ENCODE measurements around the gene ICAM5.

ICAM5 gene

DNA sequence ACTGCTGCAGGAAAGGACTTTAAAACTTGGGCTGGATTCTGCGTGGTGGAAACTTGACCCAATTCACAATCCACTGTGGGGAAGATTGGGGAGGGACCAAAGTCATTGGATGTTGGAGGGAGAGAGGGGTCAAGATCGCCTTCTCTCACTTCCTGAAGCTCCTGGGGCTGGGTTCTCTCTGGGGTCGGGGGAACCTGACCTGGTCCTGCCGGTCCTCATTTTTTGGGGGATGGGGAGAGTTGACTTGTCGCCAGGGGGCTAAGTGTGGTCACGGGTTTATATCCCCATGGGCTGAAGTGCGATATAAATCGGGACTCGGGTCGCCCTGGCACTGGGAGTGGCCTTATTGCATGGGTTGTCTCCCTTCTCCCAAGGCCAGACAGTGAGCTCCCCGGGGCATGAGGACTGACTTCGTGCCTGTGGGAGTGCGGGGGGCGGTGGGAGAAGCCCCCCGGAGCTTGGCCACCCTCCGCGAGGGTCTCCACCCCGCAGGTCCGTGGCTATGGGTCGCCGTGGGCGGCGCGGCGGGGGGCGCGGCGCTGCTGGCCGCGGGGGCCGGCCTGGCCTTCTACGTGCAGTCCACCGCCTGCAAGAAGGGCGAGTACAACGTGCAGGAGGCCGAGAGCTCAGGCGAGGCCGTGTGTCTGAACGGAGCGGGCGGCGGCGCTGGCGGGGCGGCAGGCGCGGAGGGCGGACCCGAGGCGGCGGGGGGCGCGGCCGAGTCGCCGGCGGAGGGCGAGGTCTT lies 6.3 kb downstream of the ICAM5 start:
- POLR2A ChIA-PET, result no interaction called here
- no peak for TF ChIP-seq CTCF (IDR thresholded peaks at IDR 0.05; ENCODE audit: insufficient read depth, low read length, missing control alignments)
- DNase-seq (ENCODE audit: low read depth, low spot score), result no peak
- CTCF ChIA-PET, result interaction anchor here (1.0 kb wide), 2 partner anchors 25 to 36 kb away, joined by 3 read pairs; partner anchors contain the start of gene ICAM1
- H3K4me3 ChIP-seq (ENCODE audit: low read depth, low read length), result no peak overlapping the region; the same call in 1 of the 2 replicates

- POLR2A ChIA-PET, result no interaction called here
- no peak for DNase-seq (ENCODE audit: low read depth, low spot score)
- TF ChIP-seq CTCF (IDR thresholded peaks at IDR 0.05; ENCODE audit: insufficient read depth, low read length, missing control alignments), result no peak
- CTCF ChIA-PET, result interaction anchor here (1.0 kb wide), 1 partner anchor 40 kb away, joined by 3 read pairs; no protein-coding TSS in a partner anchor
- H3K4me3 ChIP-seq (ENCODE audit: low read depth, low read length), result no peak overlapping the region
These were observed 10.1 kb downstream of the ICAM5 start for GRCh38 chr19:10299545-10300458.

DNA sequence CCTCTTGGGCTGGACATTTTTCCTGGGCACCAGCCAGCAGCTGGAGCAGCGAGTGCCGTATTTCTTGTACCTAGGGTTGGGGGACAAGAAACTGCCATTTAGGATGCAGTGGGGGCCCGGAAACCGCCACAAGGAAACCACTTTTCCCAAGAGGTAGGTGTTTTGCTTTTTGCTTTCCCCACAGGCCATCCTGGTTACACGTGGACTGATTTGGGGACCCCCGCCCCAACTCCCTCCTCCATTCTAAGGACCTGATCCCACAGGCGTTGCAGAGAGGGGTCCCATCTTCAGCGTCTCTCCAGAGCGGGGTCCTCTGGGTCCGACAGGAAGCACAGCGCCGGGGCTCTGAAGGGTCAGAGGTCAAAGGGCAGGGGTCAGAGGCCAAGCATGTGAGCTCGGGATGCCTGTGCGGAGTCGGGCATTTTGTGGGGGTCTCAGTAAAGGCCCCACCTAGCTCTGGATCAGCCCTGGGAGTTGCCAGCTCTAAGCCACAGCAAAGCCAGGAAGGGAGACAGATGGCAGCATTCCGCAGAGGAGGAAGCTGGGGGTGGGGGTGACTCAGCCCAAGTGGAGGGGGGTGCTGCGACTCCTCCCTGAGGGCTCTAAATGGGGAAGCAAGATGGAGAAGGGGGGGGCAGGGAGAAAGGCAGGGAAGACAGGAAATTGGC lies 15.5 kb downstream of the ICAM5 start:
- CTCF ChIA-PET, result interaction anchor here (0.9 to 1.9 kb wide), 11 partner anchors 9 to 113 kb away, joined by 3 to 10 read pairs (median 4); partner anchors contain the start of gene ICAM1
- DNase-seq (ENCODE audit: low read depth, low spot score), result no peak
- no peak for TF ChIP-seq CTCF (IDR thresholded peaks at IDR 0.05; ENCODE audit: insufficient read depth, low read length, missing control alignments)
- POLR2A ChIA-PET, result interaction anchor here (0.6 to 2.4 kb wide), 4 partner anchors 13 to 35 kb away, joined by 3 to 15 read pairs (median 4); partner anchors contain the start of genes ICAM1 and ICAM5
- no peak overlapping the region for H3K4me3 ChIP-seq (ENCODE audit: low read depth, low read length)

DNA sequence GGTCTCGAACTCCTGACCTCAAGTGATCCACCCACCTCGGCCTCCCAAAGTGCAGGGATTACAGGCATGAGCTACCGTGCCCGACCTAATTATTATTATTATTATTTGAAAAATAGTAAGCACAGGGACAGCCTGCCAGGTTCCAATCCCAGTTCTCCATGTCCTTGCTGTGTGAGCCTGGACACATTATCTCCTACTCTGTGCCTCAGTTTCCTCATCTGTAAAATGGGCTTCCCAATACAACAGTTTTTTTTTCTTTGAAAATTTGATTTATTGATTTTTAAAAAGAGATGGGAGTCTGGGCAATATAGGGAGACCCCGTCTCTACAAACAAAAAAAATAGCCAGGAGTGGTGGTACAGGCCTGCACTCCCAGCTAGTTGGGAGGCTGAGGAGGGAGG lies 16.6 kb downstream of the ICAM5 start:
- no peak for TF ChIP-seq CTCF (IDR thresholded peaks at IDR 0.05; ENCODE audit: insufficient read depth, low read length, missing control alignments)
- POLR2A ChIA-PET, result interaction anchor here (1.1 to 2.4 kb wide), 3 partner anchors 14 to 17 kb away, joined by 3 to 15 read pairs (median 4); partner anchors contain the start of gene ICAM5
- H3K4me3 ChIP-seq (ENCODE audit: low read depth, low read length), result no peak overlapping the region
- no peak for DNase-seq (ENCODE audit: low read depth, low spot score)
- CTCF ChIA-PET, result interaction anchor here (1.0 to 1.9 kb wide), 5 partner anchors 14 to 84 kb away, joined by 3 to 6 read pairs (median 4); partner anchors contain the start of gene ICAM1

GRCh38 chr19:10309423-10309822 lies 19.7 kb downstream of the ICAM5 start, which contains the start of gene ZGLP1:
Gene ZGLP1, minus strand, starts transcription at chr19:10309815.
- DNase-seq (ENCODE audit: low read depth, low spot score), result no peak
- H3K4me3 ChIP-seq (ENCODE audit: low read depth, low read length), result no peak within 1 kb of the TSS
- no peak for TF ChIP-seq CTCF (IDR thresholded peaks at IDR 0.05; ENCODE audit: insufficient read depth, low read length, missing control alignments)
- ChIA-PET CTCF (no interaction called here), POLR2A (interaction anchor here (0.8 kb wide), 1 partner anchor 21 kb away, joined by 5 read pairs; no protein-coding TSS in a partner anchor)
